ENCODE results near the gene DYNLRB1.

The DYNLRB1 gene

GRCh38 chr20:34570859-34571306, 54.7 kb downstream of the DYNLRB1 start:
- Histone ChIP-seq H2AK5ac (ENCODE audit: low read depth, low read length) (no peak overlapping the region), H3K4me3 (ENCODE audit: low read length in 2 of 2) (no peak overlapping the region), H3K4me1 (ENCODE audit: control insufficient read depth in 2 of 2, insufficient read depth in 1 of 2, low read depth in 1 of 2, low read length in 2 of 2) (peaks cover 3 to 15% of the 10 kb centered on the region in 2 donors), H3K4ac (ENCODE audit: low read length) (no peak overlapping the region), H4K8ac (ENCODE audit: low read depth, low read length) (no peak overlapping the region), H3K27ac (replicated peaks; ENCODE audit: low read length) (no peak overlapping the region), H2BK5ac (ENCODE audit: low read length) (no peak overlapping the region), H3K9me3 (replicated peaks in 1 of 2; ENCODE audit: control insufficient read depth in 2 of 2, insufficient read depth in 1 of 2, low read depth in 1 of 2, low read length in 2 of 2) (no peaks in the 10 kb centered on the region), H3K14ac (ENCODE audit: low read length) (no peak overlapping the region), H2BK12ac (ENCODE audit: low read length) (no peak overlapping the region), H2AFZ (ENCODE audit: low read length) (no peak overlapping the region), H3K36me3 (replicated peaks in 1 of 2; ENCODE audit: control insufficient read depth in 2 of 2, insufficient read depth in 2 of 2, low read length in 2 of 2) (peaks cover 10 to 53% of the 10 kb centered on the region in 2 donors), H2BK120ac (ENCODE audit: low read depth, low read length) (no peak overlapping the region), H3K27me3 (ENCODE audit: control insufficient read depth in 3 of 3, insufficient read depth in 3 of 3, low read depth in 1 of 3, low read length in 3 of 3) (no peaks in the 10 kb centered on the region), H3K23ac (ENCODE audit: low read depth, low read length, poor library complexity) (no peak overlapping the region), H2BK15ac (ENCODE audit: low read length) (no peak overlapping the region), H4K91ac (ENCODE audit: low read depth, low read length, poor library complexity) (no peak overlapping the region), H3K79me1 (ENCODE audit: low read depth, low read length) (no peaks in the 10 kb centered on the region), H3K9ac (ENCODE audit: low read depth, low read length, poor library complexity) (no peak overlapping the region), H3K18ac (ENCODE audit: low read length) (no peak overlapping the region), H3K4me2 (ENCODE audit: insufficient read depth, low read length, poor library complexity, severe bottlenecking) (no peak overlapping the region)
- no CpG with 5 or more reads among the region's 3 CpGs for WGBS, 2 donors (ENCODE audit: extremely low coverage in 2 of 2, insufficient read length in 2 of 2, insufficient replicate concordance in 1 of 2)
- DNase-seq (ENCODE audit: low spot score), result no peak

GRCh38 chr20:34571753-34572152, 55.5 kb downstream of the DYNLRB1 start:
- Histone ChIP-seq H4K91ac (ENCODE audit: low read depth, low read length, poor library complexity) (no peak overlapping the region), H3K14ac (ENCODE audit: low read length) (no peak overlapping the region), H3K9ac (ENCODE audit: low read depth, low read length, poor library complexity) (no peak overlapping the region), H2BK12ac (ENCODE audit: low read length) (no peak overlapping the region), H3K27me3 (ENCODE audit: control insufficient read depth in 3 of 3, insufficient read depth in 3 of 3, low read depth in 1 of 3, low read length in 3 of 3) (no peaks in the 10 kb centered on the region), H2AK5ac (ENCODE audit: low read depth, low read length) (no peak overlapping the region), H3K36me3 (replicated peaks in 1 of 2; ENCODE audit: control insufficient read depth in 2 of 2, insufficient read depth in 2 of 2, low read length in 2 of 2) (peaks cover 10 to 53% of the 10 kb centered on the region in 2 donors), H3K4ac (ENCODE audit: low read length) (no peak overlapping the region), H3K79me1 (ENCODE audit: low read depth, low read length) (no peaks in the 10 kb centered on the region), H3K23ac (ENCODE audit: low read depth, low read length, poor library complexity) (no peak overlapping the region), H3K27ac (replicated peaks; ENCODE audit: low read length) (no peak overlapping the region), H3K18ac (ENCODE audit: low read length) (no peak overlapping the region), H3K4me2 (ENCODE audit: insufficient read depth, low read length, poor library complexity, severe bottlenecking) (no peak overlapping the region), H2AFZ (ENCODE audit: low read length) (no peak overlapping the region), H3K4me1 (ENCODE audit: control insufficient read depth in 2 of 2, insufficient read depth in 1 of 2, low read depth in 1 of 2, low read length in 2 of 2) (peaks cover 3 to 10% of the 10 kb centered on the region in 2 donors), H3K4me3 (ENCODE audit: low read length in 2 of 2) (no peak overlapping the region), H2BK5ac (ENCODE audit: low read length) (no peak overlapping the region), H3K9me3 (replicated peaks in 1 of 2; ENCODE audit: control insufficient read depth in 2 of 2, insufficient read depth in 1 of 2, low read depth in 1 of 2, low read length in 2 of 2) (no peaks in the 10 kb centered on the region), H2BK15ac (ENCODE audit: low read length) (no peak overlapping the region), H2BK120ac (ENCODE audit: low read depth, low read length) (no peak overlapping the region), H4K8ac (ENCODE audit: low read depth, low read length) (no peak overlapping the region)
- WGBS, 2 donors (ENCODE audit: extremely low coverage in 2 of 2, insufficient read length in 2 of 2, insufficient replicate concordance in 1 of 2), result no CpG with 5 or more reads among the region's 5 CpGs
- no peak for DNase-seq (ENCODE audit: low spot score)

GRCh38 chr20:34573541-34574300, 57.5 kb downstream of the DYNLRB1 start:
- WGBS, 2 donors (ENCODE audit: extremely low coverage in 2 of 2, insufficient read length in 2 of 2, insufficient replicate concordance in 1 of 2), result no CpG with 5 or more reads among the region's 7 CpGs
- H3K9me3 ChIP-seq (replicated peaks in 1 of 2; ENCODE audit: control insufficient read depth in 2 of 2, insufficient read depth in 1 of 2, low read depth in 1 of 2, low read length in 2 of 2), result no peaks in the 10 kb centered on the region
- no peak overlapping the region for H2AK5ac ChIP-seq (ENCODE audit: low read depth, low read length)
- no peak overlapping the region for H3K14ac ChIP-seq (ENCODE audit: low read length)
- H4K8ac ChIP-seq (ENCODE audit: low read depth, low read length), result no peak overlapping the region
- no peak overlapping the region for H2BK15ac ChIP-seq (ENCODE audit: low read length)
- H3K79me1 ChIP-seq (ENCODE audit: low read depth, low read length), result no peaks in the 10 kb centered on the region
- H3K4ac ChIP-seq (ENCODE audit: low read length), result no peak overlapping the region
- no peak overlapping the region for H3K23ac ChIP-seq (ENCODE audit: low read depth, low read length, poor library complexity)
- no peak overlapping the region for H2BK5ac ChIP-seq (ENCODE audit: low read length)
- H2BK12ac ChIP-seq (ENCODE audit: low read length), result no peak overlapping the region
- no peak overlapping the region for H3K27ac ChIP-seq (replicated peaks; ENCODE audit: low read length)
- no peaks in the 10 kb centered on the region for H3K4me1 ChIP-seq (ENCODE audit: control insufficient read depth in 2 of 2, insufficient read depth in 1 of 2, low read depth in 1 of 2, low read length in 2 of 2)
- no peak for DNase-seq (ENCODE audit: low spot score)
- H3K36me3 ChIP-seq (replicated peaks in 1 of 2; ENCODE audit: control insufficient read depth in 2 of 2, insufficient read depth in 2 of 2, low read length in 2 of 2), result peaks cover 10 to 55% of the 10 kb centered on the region in 2 donors
- H3K9ac ChIP-seq (ENCODE audit: low read depth, low read length, poor library complexity), result no peak overlapping the region
- no peak overlapping the region for H3K18ac ChIP-seq (ENCODE audit: low read length)
- H2AFZ ChIP-seq (ENCODE audit: low read length), result no peak overlapping the region
- no peak overlapping the region for H4K91ac ChIP-seq (ENCODE audit: low read depth, low read length, poor library complexity)
- H3K4me2 ChIP-seq (ENCODE audit: insufficient read depth, low read length, poor library complexity, severe bottlenecking), result no peak overlapping the region
- H3K27me3 ChIP-seq (ENCODE audit: control insufficient read depth in 3 of 3, insufficient read depth in 3 of 3, low read depth in 1 of 3, low read length in 3 of 3), result no peaks in the 10 kb centered on the region
- H3K4me3 ChIP-seq (ENCODE audit: low read length in 2 of 2), result no peak overlapping the region
- H2BK120ac ChIP-seq (ENCODE audit: low read depth, low read length), result no peak overlapping the region

- no peak overlapping the region for H2AK5ac ChIP-seq (ENCODE audit: low read depth, low read length)
- no peak for DNase-seq (ENCODE audit: low spot score)
- no peak overlapping the region for H2BK12ac ChIP-seq (ENCODE audit: low read length)
- H2BK15ac ChIP-seq (ENCODE audit: low read length), result no peak overlapping the region
- H3K36me3 ChIP-seq (replicated peaks in 1 of 2; ENCODE audit: control insufficient read depth in 2 of 2, insufficient read depth in 2 of 2, low read length in 2 of 2), result peaks cover 10 to 61% of the 10 kb centered on the region in 2 donors
- H4K91ac ChIP-seq (ENCODE audit: low read depth, low read length, poor library complexity), result no peak overlapping the region
- no peak overlapping the region for H2BK5ac ChIP-seq (ENCODE audit: low read length)
- no peak overlapping the region for H3K9ac ChIP-seq (ENCODE audit: low read depth, low read length, poor library complexity)
- H3K79me1 ChIP-seq (ENCODE audit: low read depth, low read length), result no peaks in the 10 kb centered on the region
- H4K8ac ChIP-seq (ENCODE audit: low read depth, low read length), result no peak overlapping the region
- no peaks in the 10 kb centered on the region for H3K9me3 ChIP-seq (replicated peaks in 1 of 2; ENCODE audit: control insufficient read depth in 2 of 2, insufficient read depth in 1 of 2, low read depth in 1 of 2, low read length in 2 of 2)
- H3K27me3 ChIP-seq (ENCODE audit: control insufficient read depth in 3 of 3, insufficient read depth in 3 of 3, low read depth in 1 of 3, low read length in 3 of 3), result no peaks in the 10 kb centered on the region
- H3K4me1 ChIP-seq (ENCODE audit: control insufficient read depth in 2 of 2, insufficient read depth in 1 of 2, low read depth in 1 of 2, low read length in 2 of 2), result no peaks in the 10 kb centered on the region
- H3K27ac ChIP-seq (replicated peaks; ENCODE audit: low read length), result no peak overlapping the region
- H3K23ac ChIP-seq (ENCODE audit: low read depth, low read length, poor library complexity), result no peak overlapping the region
- no peak overlapping the region for H3K4me3 ChIP-seq (ENCODE audit: low read length in 2 of 2)
- H2AFZ ChIP-seq (ENCODE audit: low read length), result no peak overlapping the region
- H3K14ac ChIP-seq (ENCODE audit: low read length), result no peak overlapping the region
- no CpG with 5 or more reads among the region's 5 CpGs for WGBS, 2 donors (ENCODE audit: extremely low coverage in 2 of 2, insufficient read length in 2 of 2, insufficient replicate concordance in 1 of 2)
- H3K18ac ChIP-seq (ENCODE audit: low read length), result no peak overlapping the region
- H3K4me2 ChIP-seq (ENCODE audit: insufficient read depth, low read length, poor library complexity, severe bottlenecking), result no peak overlapping the region
- no peak overlapping the region for H2BK120ac ChIP-seq (ENCODE audit: low read depth, low read length)
- no peak overlapping the region for H3K4ac ChIP-seq (ENCODE audit: low read length)
These were observed 58.2 kb downstream of the DYNLRB1 start for GRCh38 chr20:34574426-34574825.

Measured in neuronal stem cell (in vitro differentiated cells).